LoVo (cell line): ENCODE results near the gene SMAD1.

Experiments used
- DNase-seq: peaks from one replicate; pipeline ENCODE4 v3.0.0-alpha.2; 2016; ENCODE audit warnings: low spot score

The SMAD1 gene

DNA sequence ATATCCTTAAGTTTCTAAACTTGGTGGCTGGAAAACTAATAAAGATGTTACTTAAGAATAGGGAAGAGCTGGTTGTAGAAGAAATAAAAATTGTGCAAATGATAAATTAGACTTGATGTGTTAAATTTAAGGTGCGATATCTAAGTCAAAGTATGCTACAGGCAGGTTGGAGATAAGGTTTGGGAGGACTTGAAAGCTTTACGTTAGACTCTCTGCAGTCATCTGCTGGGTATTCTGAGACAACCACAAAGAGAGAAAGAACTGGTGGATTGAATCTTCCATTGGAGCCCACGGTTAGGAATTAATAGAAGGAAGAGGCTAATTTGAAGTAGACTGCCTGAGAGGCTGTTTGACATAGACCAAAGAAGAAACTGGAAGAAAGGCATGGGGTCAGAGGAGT lies 7.9 kb downstream of the SMAD1 start:
- no peak for DNase-seq

DNA sequence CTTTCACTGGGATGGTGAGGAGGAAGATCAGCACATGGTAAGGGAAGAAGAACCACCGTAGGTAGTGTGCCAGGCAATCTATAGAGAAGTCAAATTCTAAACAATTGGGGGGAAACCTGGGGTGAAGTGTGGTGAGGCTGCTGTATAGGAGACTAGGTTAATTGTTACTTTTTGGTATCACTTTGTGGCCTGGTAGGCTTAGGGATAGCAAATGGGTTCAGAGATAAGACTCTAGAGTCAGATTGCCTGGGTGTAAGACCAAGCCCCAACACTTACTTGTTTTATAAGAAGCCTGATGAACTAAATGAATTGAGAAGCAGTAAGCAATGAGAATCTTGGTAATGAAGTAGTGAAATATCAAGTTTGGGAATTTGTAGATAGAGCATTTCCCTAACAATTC lies 8.7 kb downstream of the SMAD1 start:
- no peak for DNase-seq

DNA sequence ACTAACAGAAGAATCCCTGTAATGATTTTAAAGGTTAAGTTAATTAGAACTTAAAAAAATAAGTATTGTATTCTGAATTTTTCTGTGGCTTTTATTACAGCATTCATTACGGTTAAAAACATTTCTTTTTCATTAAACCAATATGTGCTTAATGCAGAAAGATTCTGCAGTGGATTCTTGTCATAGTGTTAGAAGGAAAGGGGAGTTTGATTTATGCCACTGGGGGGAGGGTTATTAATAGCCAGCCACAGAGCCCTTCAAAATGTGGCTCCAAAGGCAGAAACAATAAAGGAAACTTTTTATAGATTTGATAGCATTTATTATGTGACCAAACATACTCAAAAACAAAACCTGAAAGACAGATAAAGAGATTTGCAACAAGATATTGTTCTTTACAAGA lies 9.1 kb downstream of the SMAD1 start:
- no peak for DNase-seq

DNA sequence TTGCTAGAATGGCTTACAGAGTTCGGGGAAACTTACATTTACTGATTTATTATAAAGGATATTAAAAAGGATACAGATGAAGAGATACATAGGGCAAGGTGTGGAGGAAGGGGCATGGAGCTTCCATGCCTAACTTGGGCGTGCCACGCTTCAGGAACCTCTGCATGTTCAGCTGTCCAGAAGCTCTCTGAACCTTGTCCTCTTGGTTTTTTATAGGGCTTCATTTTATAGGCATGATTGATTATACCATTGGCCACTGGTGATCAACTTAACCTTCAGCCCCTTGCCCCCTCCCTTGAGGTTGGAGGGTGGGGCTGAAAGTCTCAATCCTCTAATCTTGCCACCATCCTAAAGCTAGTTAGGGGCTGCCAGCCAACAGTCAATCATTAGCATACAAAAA lies 10.7 kb downstream of the SMAD1 start:
- DNase-seq: no peak

DNA sequence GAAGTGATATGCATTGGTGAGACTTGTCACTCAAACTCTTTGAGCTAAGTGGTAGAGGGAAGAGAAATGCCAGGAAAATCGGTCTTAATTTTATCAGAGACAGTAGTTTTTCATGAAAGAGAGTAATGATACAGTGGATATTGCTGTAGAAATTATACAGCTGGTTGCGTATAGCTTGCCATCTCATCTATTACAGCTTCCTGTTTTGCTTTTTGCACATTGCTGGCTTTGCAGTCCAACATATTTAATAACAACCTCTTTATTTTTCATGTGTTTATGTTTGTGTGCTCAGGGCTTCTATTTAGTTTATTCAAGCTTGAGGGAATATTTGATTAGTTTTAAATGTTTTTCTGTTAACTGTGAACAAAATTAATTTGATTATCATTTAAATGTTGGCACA lies 11.5 kb downstream of the SMAD1 start:
- no peak for DNase-seq

DNA sequence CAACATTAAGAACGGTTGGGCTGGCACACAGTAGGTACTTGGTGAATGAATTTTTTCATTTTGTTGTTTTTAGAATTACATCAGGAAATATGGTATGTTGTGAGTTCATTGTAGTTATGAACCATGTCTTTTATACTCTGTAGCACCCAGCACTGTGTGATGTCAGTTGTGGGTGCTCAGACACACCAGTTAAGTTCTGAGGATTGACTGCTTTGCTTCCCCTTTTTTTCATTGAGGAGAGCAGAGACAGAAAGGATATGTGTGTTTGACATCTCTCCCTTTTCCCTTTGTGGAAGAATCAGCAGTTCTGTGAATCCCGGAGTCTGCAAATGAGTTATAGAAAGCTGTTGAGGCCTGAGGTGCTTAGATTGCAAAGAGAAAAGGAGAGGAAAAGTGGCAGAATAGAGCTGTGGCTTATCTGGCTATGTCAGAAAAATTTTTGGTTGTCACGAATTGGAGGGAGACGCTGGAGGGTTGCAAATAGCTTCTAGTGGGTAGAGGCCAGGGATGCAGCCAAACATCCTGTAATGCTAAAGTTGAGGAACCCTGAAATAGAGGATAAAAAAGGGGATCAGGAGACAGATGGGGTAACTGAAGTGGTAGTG lies 13.1 kb downstream of the SMAD1 start:
- DNase-seq: no peak

GRCh38 chr4:145496292-145496691 lies 14.6 kb downstream of the SMAD1 start:
- no peak for DNase-seq

GRCh38 chr4:145497199-145498149 lies 15.8 kb downstream of the SMAD1 start:
- DNase-seq: no peak

GRCh38 chr4:145498430-145498829 lies 16.8 kb downstream of the SMAD1 start:
- DNase-seq: no peak

- no peak for DNase-seq
Observed at GRCh38 chr4:145501051-145501660, 19.5 kb downstream of the SMAD1 start.

DNA sequence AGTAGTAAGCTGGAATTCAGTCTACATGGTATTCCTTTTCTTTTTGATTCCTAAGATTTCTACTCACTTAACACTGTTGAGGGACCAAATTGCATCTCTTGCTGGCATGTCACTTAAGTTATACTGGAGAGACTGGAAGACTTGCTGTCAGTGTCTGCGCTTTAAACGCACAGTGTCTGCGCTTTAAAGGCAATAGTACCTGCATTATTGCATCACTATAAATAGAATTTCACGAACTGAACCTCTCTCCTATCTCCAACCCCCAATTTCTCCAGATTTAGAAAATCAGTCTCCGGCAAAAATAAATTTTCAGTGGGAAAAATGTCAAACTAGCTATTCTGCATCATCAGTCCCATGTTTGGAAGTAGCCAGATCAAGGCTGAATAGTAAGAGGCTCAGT lies 21.2 kb downstream of the SMAD1 start:
- DNase-seq: no peak

GRCh38 chr4:145503486-145504072 lies 21.9 kb downstream of the SMAD1 start:
- no peak for DNase-seq

GRCh38 chr4:145505995-145506394 lies 24.3 kb downstream of the SMAD1 start:
- no peak for DNase-seq

DNA sequence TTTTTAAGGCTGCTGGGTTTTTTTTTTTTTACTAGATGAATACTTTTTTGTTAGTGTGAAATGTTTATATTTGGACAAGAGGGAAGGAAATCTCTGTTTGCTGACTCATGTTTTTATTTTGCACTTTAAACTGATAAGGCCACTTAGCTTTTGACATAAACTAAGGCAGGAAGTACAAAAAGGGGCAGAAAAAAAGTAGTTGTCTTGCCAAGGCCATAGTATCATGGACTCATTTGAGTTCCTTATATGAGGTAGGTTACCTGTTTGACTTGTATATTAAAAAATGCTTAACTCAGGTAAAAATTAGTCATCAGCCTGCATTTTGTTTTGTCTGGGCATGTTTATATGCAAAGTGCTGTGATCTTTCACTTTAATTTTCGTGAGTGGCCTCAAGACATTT lies 26.0 kb downstream of the SMAD1 start:
- peak; percentile 67 for DNase-seq

- DNase-seq: no peak
Observed at GRCh38 chr4:145511913-145512522, 30.4 kb downstream of the SMAD1 start.

- no peak for DNase-seq
Observed at GRCh38 chr4:145513020-145513621, 31.5 kb downstream of the SMAD1 start.

GRCh38 chr4:145520172-145520571 lies 38.5 kb downstream of the SMAD1 start:
- DNase-seq: no peak

GRCh38 chr4:145521282-145521681 lies 39.6 kb downstream of the SMAD1 start:
- no peak for DNase-seq

DNA sequence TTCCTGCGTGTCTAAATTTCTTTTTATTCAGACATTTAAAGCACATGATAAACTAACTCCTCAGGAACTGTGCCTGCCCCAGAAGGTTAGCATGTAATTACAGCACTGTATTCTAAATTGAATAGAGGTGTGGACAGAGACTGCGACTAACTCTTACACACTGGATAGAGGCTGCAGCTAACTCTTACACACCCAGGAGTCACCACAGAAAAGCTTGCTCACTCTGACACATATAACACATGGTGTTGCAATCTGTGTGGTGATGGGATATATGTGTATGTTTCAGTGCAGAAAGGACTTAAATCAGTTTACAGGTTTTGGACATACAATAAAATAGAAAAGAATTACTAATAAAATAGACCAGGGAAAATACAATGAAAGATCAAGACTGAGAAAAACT lies 41.5 kb downstream of the SMAD1 start:
- no peak for DNase-seq

- DNase-seq: no peak
Observed at GRCh38 chr4:145524552-145524951, 42.9 kb downstream of the SMAD1 start.

GRCh38 chr4:145525291-145525740 lies 43.7 kb downstream of the SMAD1 start:
- no peak for DNase-seq

GRCh38 chr4:145527773-145528172 lies 46.1 kb downstream of the SMAD1 start:
- DNase-seq: no peak
